Measurements from ENCODE around the gene PLA2G15.
"Not testable (repeated sequence)": the region's sequence is repeated elsewhere in the genome, so short reads cannot be mapped to it uniquely, and the experiment has no call there.

Gene PLA2G15

DNA sequence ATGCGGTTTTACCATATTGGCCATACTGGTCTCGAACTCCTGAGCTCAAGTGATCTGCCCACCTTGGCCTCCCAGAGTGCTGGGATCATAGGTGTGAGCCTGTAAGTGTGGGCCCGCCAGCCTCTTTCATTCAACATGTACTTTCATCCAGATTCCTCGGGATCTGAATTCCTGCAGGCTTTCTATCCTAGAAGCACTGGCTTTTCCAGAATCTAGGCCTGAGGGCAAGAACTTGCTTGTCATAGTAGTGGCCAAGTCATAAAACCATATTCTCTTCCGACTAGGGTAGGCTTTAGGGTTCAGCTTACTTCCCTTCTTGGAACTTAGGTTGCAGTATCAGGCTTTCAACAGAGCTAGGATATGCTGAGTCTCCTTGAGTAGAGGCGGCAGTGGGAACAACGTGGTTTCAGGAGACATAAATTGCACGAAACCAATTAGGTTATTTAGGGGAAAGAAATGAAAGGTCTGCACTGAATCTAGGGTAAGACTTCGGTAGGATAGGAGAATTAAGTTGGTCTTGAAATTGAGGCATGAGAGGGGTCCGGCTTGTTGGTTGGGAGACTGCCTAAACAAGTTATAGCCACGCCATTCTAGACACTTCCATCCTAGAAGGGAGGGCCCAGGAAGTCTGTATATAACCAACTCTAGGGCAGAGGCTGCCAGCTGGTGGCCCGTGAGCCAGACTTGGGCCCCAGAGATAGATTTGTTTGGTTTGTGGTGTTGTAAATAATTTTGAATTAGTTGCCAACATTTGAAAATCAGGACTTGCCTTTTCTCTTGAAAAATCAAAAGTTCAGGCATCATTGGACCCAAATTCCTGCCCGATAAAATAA lies 34.8 kb downstream of the PLA2G15 start:
- no peak for DNase-seq (ENCODE audit: low read depth in 2 of 2)

DNA sequence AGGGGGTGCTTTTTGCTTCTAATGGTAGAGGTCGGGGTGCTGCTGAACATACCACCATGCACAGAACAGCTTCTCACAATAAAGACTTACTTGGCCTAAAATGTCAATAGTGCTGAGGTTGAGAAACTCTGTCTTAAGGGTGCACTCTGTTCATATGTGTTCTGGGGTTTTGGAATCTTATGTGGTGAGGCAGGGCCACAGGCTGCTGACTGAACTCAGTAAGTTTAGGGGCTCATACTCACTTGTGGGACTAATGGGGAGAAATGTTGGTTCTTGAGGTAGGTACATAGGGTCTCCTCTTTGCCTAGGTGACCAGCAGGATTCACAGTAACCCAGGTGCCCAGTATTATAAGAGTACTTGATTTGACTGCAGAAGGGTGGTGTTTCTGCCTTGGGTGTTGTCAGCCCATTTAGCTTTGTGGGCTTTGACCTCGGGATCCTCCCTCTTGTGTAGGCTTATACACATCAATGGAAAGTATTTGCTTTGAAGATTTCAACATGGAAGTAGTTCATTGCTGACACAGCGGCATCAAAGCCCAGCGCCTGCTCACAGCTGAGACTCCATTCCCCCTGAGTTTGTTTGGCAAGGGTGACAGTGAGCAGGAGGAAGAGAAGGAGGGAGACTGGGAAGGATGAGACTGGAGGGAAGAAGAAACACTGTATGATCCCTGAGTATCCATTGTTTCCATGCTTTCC lies 36.3 kb downstream of the PLA2G15 start:
- DNase-seq (ENCODE audit: low read depth in 2 of 2): no peak

DNA sequence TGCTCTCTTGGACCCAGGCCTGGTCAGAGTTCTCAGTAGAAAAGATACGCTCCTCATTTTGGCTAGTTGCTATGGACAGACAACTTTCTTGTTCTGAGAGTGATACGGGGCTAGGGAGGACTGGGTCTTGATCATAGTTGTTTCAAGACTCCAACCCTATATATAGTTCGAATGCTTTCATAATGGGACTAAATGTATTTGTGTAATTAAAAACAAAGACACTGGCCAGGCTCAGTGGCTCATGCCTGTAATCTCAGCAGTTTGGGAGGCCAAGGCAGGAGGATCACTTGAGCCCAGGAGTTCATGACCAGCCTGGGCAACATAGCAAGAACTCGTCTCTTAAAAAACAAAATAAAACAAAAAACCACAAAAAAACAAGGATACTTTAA lies 36.9 kb downstream of the PLA2G15 start:
- DNase-seq (ENCODE audit: low read depth in 2 of 2): no peak

DNA sequence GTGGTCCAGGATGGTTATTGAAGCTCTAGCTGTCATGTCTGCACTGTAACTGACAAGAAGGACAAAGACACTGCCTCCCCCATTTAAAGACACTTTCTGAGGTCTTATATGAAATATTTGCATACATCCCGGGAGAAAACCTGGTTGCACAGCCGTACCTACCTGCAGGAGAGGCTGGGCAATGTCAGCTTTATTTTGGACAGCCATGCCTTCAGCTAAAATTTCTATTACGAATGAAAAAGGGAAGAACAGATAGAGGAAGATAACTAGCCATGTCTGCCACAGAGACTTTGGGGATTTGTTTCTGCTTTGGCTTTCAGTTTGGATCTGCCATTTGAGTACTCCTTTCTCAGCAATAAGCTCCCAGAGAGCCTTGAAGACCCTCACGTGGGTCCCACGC lies 38.2 kb downstream of the PLA2G15 start:
- no peak for DNase-seq (ENCODE audit: low read depth in 2 of 2)

DNA sequence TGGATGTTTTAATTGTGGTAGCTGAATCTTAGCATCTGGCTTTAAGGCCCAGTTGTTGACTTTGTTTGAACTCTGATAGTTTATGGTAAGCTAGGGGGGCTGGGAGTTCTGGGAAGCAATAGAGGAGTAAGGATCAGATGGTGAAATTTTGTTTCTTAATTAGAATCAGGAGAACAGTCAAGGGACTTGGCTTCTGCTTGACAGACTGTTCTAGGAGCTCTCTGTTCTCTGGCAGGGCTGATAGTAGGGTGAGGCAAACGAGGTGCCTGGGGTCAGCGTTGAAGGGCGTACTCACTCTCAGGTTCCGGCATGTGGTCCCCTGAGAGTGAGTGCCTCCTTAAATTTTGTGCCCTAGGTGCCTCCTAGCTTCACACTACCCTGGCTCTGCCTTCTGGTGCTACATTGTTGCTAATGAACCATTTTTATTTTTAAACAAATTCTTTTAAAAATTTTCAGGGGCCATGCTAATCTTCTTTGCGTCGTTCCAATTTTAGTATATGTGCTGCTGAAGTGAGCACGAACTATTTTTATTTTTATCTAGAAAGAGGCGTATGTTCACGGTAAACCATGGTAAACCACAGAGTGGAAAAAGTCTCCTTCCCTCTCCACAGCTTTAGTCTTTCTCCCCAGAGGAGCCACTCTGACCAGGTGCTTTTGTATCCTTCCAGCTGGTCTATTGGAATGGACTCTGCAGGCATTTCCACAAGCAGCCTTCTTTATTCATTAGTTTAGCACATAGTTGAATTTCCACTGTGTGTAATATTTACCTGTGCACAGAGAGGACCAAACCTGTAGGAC lies 38.8 kb downstream of the PLA2G15 start:
- DNase-seq (ENCODE audit: low read depth in 2 of 2): no peak

DNA sequence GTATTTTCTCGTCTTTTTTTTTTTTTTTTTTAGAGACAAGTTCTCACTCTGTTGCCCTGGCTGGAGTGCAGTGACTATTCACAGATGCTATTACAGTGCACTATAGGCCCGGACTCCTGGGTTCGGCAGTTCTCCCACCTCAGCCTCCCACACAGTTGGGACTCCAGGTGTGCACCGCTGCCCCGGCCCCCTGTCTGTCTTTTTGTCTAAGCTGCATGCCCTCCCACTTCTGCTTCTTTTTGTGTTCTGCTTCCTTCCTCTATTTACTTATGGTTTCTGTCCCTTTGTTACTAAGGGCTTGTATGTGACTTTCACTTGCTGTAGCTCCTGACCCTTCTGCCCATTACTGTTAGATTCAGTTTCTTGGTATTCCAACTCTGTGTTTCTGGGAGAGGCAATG lies 39.7 kb downstream of the PLA2G15 start:
- DNase-seq (ENCODE audit: low read depth in 2 of 2): no peak

DNA sequence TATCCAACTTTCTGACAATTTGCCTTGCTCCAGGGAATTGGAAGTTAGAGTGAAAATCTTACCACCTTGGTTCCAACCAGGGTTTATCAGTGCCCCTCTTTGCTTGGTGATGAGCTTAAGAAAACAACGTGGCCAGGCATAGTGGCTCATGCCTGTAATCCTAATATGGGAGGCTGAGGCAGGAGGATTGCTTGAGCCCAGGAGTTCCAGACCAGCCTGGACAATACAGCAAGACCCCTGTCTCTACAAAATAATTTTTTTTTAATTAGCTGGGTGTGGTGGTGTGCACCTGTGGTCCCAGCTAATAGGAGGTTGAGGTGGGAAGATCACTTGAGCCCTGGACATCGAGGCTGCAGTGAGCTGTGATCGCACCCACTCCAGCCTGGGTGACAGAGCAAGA lies 40.5 kb downstream of the PLA2G15 start:
- no peak for DNase-seq (ENCODE audit: low read depth in 2 of 2)

DNA sequence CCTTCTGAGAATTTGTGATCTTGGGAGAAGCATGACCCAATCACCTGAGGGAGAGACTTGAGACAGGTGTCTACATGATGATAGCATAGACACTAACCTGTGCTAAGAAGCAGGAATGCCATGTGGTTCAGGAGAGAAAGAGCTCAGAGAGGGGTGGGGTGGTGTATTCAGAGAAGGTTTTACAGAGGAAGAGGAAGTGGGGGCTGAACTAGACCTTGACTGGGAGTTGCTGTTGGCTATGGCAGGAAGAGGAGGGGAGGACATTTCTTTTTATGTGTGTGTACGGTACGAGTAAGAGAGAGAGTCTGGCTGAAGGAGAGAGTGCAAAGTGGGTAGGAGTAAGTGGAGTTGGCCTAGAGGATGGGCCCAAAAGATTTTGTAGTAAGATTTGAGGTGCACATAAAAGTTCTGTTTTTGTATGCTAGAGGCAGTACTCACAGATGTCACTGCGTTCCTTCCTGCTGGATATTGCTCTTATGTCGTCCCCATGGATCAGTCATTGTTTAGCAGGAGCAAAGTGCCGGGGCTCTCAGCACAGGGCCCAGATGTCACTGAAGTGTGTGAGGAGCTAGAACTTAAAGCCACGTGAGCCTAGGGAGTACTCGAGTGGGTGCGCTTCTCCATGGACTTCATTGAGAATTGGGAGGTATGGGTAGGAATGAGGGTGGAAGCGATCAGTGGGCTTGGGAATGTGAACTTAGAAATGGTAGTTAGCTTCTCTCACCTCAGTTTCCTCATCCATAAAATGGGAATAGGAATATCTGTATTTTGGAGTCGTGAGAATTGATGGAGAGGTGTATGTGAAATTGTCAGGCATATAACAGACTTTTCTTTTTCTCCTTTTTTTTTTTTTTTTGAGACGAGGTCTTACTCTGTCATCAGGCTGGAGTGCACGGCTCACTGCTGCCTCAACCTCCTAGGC lies 41.2 kb downstream of the PLA2G15 start:
- no peak for DNase-seq (ENCODE audit: low read depth in 2 of 2)

DNA sequence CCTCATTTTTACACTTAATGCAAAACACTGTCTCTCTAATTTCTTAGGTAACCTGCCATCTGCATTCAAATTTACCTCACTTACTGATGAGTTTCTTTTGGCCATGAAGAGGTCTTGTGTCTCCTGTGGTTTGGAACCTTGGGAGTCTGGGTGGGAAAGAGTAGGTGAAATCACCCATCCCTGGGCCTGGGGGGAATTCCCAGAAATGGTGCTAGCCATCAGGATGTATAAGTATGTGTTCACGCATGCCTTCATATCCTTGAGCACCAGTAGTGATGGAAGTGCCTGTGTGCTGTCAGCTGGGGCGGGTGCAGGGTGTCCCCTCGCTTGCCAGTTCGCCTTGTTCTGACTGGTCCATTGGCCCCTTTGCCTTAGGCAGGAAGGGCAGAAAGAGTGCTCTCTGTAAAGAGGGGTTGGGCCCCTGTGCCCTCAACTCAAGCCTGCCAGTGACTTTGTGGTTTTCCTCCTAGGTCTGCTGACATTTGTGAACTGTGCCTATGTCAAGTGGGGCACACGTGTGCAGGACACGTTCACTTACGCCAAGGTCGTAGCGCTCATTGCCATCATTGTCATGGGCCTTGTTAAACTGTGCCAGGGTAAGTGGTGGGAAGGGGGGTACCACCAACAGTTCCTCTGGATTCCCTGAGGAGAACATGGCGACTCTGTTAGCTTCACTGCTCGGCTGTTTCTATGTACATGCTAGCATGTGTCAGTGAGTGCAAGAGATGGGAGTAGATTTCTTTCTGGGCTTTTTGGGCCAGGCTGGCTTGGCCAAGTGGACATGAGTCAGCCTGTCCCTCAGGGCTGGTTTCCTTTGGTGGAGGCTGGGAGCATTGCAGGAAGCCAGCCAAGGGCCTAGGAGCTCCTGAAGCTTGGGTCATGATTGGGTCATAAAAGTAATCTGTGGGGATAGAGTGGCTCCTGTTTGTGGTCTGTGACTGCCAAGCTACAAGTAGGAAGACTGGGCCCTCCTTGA lies 42.4 kb downstream of the PLA2G15 start:
- DNase-seq (ENCODE audit: low read depth in 2 of 2): no peak

DNA sequence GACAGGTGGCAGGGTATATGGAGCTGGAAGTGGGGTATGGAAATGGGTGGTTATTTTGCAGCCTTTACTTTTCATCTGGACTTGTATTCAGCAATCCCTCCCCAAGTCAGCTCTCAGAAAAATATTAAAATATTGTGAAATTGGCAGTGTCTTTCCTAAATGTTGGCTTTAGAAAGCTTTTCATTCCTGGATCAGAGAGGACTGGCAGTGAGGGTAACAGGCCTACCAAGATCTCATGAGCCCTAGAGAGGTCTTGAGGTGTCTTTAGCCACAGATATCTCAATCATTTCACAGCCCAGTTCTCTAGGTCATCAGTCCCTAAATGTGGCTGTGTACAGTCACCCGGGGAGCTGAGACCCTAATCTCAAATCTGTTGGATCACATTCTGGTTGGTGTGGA lies 43.1 kb downstream of the PLA2G15 start:
- no peak for DNase-seq (ENCODE audit: low read depth in 2 of 2)

DNA sequence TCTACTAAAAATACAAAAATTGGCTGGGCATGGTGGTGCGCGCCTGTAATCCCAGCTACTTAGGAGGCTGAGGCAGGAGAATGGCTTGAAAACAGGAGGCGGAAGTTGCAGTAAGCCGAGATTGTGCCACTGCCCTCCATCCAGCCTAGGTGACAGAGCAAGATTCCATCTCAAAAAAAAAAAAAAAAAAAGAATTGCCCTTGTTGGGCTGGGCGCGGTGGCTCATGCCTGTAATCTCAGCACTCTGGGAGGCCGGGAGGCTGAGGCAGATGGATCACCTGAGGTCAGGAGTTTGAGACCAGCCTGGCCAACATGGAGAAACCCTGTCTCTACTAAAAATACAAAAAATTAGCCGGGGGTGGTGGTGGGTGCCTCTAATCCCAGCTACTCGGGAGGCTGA lies 43.6 kb downstream of the PLA2G15 start:
- not testable (repeated sequence) for DNase-seq (ENCODE audit: low read depth in 2 of 2)

DNA sequence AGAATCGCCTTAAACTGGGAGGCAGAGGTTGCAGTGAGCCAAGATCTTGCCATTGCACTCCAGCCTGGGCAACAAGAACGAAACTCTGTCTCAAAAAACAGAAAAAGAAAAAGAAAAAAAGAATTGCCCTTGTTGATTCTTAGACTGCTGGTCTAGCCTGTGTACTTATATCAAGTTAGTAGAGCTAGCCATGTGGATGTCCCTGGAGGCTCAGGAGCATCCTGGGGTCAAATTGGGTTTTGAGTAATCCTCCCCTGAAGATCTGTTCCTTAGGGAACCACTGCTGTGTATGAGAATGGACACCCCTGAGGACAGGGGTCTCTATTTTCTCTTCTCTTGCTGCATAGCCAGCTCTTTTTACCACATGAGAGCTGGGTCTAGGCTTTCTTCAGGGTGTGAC lies 44.0 kb downstream of the PLA2G15 start:
- DNase-seq (ENCODE audit: low read depth in 2 of 2): no peak

DNA sequence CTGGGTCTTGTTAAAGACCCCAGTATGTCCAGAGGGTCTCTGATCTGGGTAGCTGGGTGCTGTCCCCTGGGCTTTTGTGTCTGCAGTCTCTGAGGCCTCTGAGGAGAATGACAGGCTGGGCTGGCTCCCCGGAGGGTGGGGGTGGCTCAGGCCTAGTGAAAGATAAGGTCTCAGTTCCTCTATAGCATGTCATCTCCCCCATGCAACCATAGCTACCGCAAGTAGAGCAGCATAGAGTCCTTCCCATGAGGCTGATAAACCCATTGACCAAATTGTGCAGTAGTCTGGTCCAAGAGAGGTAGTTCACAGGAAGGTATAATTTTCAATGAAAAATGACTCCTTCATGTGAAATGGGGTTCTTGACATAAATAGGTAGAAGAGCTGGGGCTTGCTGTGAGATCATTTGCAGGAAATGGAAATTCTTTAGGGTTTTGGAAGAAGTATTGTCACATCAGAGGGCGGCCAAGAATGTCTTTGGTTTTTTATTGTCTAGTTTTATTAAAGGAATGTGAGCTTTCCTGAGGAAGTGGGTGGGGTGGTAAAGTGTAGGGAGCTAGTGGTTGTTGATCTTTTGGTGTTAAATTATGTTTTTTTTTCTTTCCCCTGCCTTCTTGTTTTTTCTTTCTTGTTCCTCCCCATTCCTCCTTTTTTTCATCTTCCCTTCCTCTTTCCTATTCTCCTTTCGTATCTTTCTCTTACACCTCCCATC lies 44.6 kb downstream of the PLA2G15 start:
- DNase-seq (ENCODE audit: low read depth in 2 of 2): peak in 1 of 2 donors; percentile 29

DNA sequence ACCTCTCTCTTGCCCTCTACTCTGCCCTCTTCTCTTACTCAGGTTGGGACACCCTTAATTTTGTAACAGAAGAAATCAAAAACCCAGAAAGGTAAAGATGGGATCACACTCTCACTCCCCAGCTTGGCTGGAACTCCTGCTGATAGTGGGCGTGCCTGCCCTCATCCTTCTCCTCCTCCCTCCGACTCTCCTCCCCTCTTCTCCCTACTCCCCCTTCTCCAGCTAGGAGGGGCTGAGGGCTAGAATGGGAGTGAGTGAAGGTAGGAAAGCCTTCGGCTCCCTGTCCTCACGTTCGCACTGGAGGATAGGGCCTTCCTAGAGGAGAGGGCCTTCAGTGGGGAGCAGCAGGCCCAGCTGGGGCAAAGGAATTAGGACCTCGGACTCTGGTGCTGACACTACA lies 45.3 kb downstream of the PLA2G15 start:
- DNase-seq (ENCODE audit: low read depth in 2 of 2): no peak

DNA sequence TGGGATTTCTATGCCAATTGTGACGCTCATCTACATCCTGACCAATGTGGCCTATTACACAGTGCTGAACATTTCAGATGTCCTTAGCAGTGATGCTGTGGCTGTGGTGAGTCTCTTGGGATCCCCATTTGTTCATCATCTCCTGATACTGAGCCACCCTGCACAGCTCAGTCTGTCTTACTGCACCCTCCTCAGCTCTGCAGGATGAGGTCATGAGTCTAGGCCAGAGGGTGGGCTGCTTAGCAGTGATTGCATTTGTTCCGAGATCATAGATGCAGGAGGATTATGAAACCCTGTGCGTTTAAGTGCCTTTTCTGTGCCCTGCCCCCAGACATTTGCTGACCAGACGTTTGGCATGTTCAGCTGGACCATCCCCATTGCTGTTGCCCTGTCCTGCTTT lies 46.1 kb downstream of the PLA2G15 start:
- DNase-seq (ENCODE audit: low read depth in 2 of 2): no peak

DNA sequence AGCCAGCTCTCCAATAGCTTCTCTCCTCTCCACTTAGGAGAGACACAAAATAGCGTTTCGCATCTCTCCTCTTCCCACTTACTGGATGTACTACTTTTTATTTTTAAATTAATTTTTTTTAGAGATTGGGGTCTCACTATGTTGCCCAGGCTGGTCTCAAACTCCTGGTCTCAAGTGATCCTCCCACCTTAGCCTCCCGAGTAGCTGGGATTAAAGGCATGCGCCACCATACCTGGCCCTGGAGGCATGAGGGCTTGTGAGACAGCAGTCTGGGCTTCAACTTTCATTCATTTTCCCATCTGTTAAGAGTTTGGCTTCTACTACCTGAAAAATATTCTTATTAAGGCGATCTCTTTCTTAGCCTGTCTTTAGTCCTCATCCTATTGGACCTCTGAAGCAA lies 47.3 kb downstream of the PLA2G15 start:
- no peak for DNase-seq (ENCODE audit: low read depth in 2 of 2)

DNA sequence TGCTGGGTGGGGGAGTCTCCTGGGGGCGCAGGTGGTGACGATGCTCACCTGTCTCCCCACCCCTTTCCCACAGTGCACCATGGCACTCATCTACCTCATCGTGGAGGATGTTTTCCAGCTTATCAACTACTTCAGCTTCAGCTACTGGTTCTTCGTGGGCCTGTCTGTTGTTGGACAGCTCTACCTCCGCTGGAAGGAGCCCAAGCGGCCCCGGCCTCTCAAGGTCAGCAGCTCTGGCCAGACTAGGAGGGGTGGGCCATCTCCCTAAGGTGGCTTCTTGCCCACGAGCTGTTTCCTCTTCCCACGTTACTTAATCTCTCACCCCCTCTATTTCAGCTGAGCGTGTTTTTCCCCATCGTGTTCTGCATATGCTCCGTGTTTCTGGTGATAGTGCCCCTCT lies 51.1 kb downstream of the PLA2G15 start:
- DNase-seq (ENCODE audit: low read depth in 2 of 2): no peak

DNA sequence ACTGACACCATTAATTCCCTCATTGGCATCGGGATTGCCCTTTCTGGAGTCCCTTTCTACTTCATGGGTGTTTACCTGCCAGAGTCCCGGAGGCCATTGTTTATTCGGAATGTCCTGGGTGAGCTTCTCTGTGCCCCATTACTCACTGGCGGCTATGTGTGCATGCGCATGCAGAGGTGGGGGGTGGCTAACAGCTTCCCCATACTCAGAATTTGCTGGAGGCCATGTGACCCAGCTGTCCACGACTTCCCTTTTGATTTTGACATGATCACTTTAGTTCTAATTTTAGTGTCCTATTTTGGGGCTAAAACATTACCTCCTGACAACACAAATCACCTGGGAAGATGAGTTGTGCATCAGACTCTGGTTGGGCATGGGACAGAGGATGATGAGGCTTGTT lies 51.5 kb downstream of the PLA2G15 start:
- no peak for DNase-seq (ENCODE audit: low read depth in 2 of 2)

DNA sequence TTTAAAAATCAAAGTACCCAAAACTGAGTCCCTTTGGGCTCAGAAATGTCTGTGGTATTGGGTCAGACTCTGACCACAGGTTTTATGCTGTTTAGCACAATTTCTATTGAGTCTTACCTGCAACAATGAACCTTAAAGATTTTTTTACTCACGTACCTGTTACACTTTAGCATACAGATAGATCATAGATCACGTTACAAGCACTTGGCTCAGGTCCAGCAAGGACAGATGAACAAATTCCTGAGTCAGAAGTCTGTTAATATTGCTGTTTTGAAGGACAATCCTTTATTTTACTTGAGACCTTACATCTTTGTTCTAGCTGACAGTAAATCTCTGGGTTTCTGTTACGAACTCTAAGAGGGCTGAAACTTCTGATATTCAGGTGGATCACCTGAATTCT lies 52.7 kb downstream of the PLA2G15 start:
- DNase-seq (ENCODE audit: low read depth in 2 of 2): no peak

DNA sequence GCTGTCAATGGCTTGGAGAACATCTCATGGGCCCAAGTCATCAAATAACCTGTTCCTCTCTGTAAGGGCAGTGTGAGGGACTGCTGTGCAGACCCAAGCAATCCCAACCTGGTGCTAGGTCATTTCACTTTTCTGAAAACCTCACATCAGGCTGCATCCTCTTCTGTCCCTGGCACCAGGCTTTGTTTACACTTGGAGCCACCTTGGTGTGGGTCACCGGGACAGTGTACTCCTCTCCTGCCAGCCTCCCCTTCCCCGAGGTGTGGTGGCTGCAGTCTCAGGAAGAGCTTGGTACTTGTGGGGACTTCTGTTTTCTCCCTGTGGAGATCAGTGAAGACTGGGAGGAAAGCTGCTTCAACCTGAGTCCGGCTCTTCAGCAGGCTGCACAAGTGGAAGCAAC lies 53.1 kb downstream of the PLA2G15 start:
- no peak for DNase-seq (ENCODE audit: low read depth in 2 of 2)
